IPS-11a (cell line): ENCODE measurements around the gene IMMT.
"Not testable (repeated sequence)": the region's sequence is repeated elsewhere in the genome, so short reads cannot be mapped to it uniquely, and the experiment has no call there.

ENCODE experiments used
- H3K4me3 ChIP-seq: one replicate; pipeline ENCODE4 v1.5.1; 2013; ENCODE audit warnings: low read depth, low read length, control low read depth

Gene IMMT

GRCh38 chr2:86202336-86202692 is 7.1 kb upstream of the IMMT start:
- H3K4me3 ChIP-seq, result no peak overlapping the region

- no peak overlapping the region for H3K4me3 ChIP-seq
Observed at GRCh38 chr2:86201671-86202335, 6.5 kb upstream of the IMMT start.

GRCh38 chr2:86200564-86200963 is 5.3 kb upstream of the IMMT start:
- not testable (repeated sequence) for H3K4me3 ChIP-seq

- peak overlapping the region; percentile 97 for H3K4me3 ChIP-seq
Observed at GRCh38 chr2:86199834-86200177, 4.5 kb upstream of the IMMT start.

GRCh38 chr2:86195808-86196387 is 636 bp upstream of the IMMT start:
- peak overlapping the region; percentile 87 for H3K4me3 ChIP-seq

- peak overlapping the region; percentile 87 for H3K4me3 ChIP-seq
Observed at GRCh38 chr2:86194751-86195054, 559 bp downstream of the IMMT start.

GRCh38 chr2:86193901-86194567 is 1.2 kb downstream of the IMMT start:
- peak overlapping the region; percentile 87 for H3K4me3 ChIP-seq

GRCh38 chr2:86189782-86190416 is 5.4 kb downstream of the IMMT start:
- H3K4me3 ChIP-seq, result no peak overlapping the region

GRCh38 chr2:86186431-86186830 is 8.8 kb downstream of the IMMT start:
- H3K4me3 ChIP-seq, result no peak overlapping the region

GRCh38 chr2:86185517-86186212 is 9.6 kb downstream of the IMMT start:
- H3K4me3 ChIP-seq, result no peak overlapping the region

GRCh38 chr2:86176597-86176996 is 18.7 kb downstream of the IMMT start:
- H3K4me3 ChIP-seq, result no peak overlapping the region

- H3K4me3 ChIP-seq, result no peak overlapping the region
Observed at GRCh38 chr2:86175828-86176227, 19.4 kb downstream of the IMMT start.

GRCh38 chr2:86174445-86174844 is 20.8 kb downstream of the IMMT start:
- no peak overlapping the region for H3K4me3 ChIP-seq

- H3K4me3 ChIP-seq, result no peak overlapping the region
Observed at GRCh38 chr2:86172610-86173009, 22.7 kb downstream of the IMMT start.

- no peak overlapping the region for H3K4me3 ChIP-seq
Observed at GRCh38 chr2:86171295-86171694, 24.0 kb downstream of the IMMT start.

- no peak overlapping the region for H3K4me3 ChIP-seq
Observed at GRCh38 chr2:86170449-86170848, 24.8 kb downstream of the IMMT start.

- no peak overlapping the region for H3K4me3 ChIP-seq
Observed at GRCh38 chr2:86160156-86160952, 34.9 kb downstream of the IMMT start.

GRCh38 chr2:86158286-86158685 is 37.0 kb downstream of the IMMT start:
- H3K4me3 ChIP-seq, result no peak overlapping the region

GRCh38 chr2:86157009-86157556 is 38.2 kb downstream of the IMMT start:
- no peak overlapping the region for H3K4me3 ChIP-seq

- no peak overlapping the region for H3K4me3 ChIP-seq
Observed at GRCh38 chr2:86150502-86150901, 44.8 kb downstream of the IMMT start.

- H3K4me3 ChIP-seq, result no peak overlapping the region
Observed at GRCh38 chr2:86147793-86148192, 47.5 kb downstream of the IMMT start.
